ENCODE data around the gene MMD. TPM values are rescaled to one million over a fixed set of nuclear protein-coding genes. Genes with fewer than 3 reads are reported as not detected.

MMD gene
- polyA plus RNA-seq, 4 donors, result 4.0 to 12.5 (median 10.3) TPM

GRCh38 chr17:55363033-55363432 is 58.6 kb downstream of the MMD start:
- Histone ChIP-seq H3K36me3 (ENCODE audit: control insufficient read depth in 3 of 3, insufficient read depth in 2 of 3, low read depth in 1 of 3, low read length in 3 of 3) (no peaks in the 10 kb centered on the region), H3K27ac (ENCODE audit: low read depth in 1 of 3, low read length in 2 of 3) (no peak overlapping the region), H3K27me3 (ENCODE audit: control insufficient read depth in 3 of 3, insufficient read depth in 3 of 3, low read length in 3 of 3) (no peaks in the 10 kb centered on the region), H3K4me3 (ENCODE audit: low read depth in 1 of 3, low read length in 3 of 3) (no peak overlapping the region), H3K9me3 (ENCODE audit: control insufficient read depth in 2 of 2, insufficient read depth in 1 of 2, low read depth in 1 of 2, low read length in 1 of 2) (no peaks in the 10 kb centered on the region), H3K4me1 (ENCODE audit: control insufficient read depth in 3 of 3, insufficient read depth in 2 of 3, low read depth in 1 of 3, low read length in 2 of 3) (no peaks in the 10 kb centered on the region)
- DNase-seq, result no peak
- WGBS, 3 donors, result 67 to 85% (median 75%) methylated on average over 1 of the region's 1 CpG
- no peak for FAIRE-seq

- H3K36me3 ChIP-seq (ENCODE audit: control insufficient read depth in 3 of 3, insufficient read depth in 2 of 3, low read depth in 1 of 3, low read length in 3 of 3), result no peaks in the 10 kb centered on the region
- FAIRE-seq, result no peak
- no peaks in the 10 kb centered on the region for H3K27me3 ChIP-seq (ENCODE audit: control insufficient read depth in 3 of 3, insufficient read depth in 3 of 3, low read length in 3 of 3)
- no peaks in the 10 kb centered on the region for H3K4me1 ChIP-seq (ENCODE audit: control insufficient read depth in 3 of 3, insufficient read depth in 2 of 3, low read depth in 1 of 3, low read length in 2 of 3)
- no peaks in the 10 kb centered on the region for H3K9me3 ChIP-seq (ENCODE audit: control insufficient read depth in 2 of 2, insufficient read depth in 1 of 2, low read depth in 1 of 2, low read length in 1 of 2)
- no peak for DNase-seq
- H3K27ac ChIP-seq (ENCODE audit: low read depth in 1 of 3, low read length in 2 of 3), result no peak overlapping the region
- H3K4me3 ChIP-seq (ENCODE audit: low read depth in 1 of 3, low read length in 3 of 3), result no peak overlapping the region
These were observed 60.7 kb downstream of the MMD start for GRCh38 chr17:55360971-55361370.

- FAIRE-seq, result no peak
These were observed 65.0 kb downstream of the MMD start for GRCh38 chr17:55356434-55357328.

DNA sequence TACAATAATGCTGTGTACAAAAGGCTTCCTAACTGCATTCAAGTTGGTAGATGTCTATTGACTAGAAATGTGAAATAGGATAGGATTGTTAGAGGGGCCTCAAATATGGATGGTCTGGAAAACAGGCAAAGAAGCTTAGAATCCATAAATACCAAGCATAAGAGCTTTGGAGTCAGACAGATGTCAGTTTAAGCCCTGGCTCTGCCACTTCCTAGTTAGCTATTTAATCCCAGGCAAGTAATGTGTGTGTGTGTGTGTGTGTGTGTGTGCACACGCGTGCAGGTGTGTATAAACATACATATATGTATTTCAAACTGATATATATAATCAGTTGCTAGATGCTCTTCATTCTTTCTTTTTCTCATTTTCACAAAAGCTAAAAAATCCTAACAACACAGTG is 66.7 kb downstream of the MMD start:
- 93 to 97% (median 94%) methylated on average over 2 of the region's 2 CpGs for WGBS, 3 donors
- no peak overlapping the region for H3K27ac ChIP-seq (ENCODE audit: low read depth in 1 of 3, low read length in 2 of 3)
- no peaks in the 10 kb centered on the region for H3K27me3 ChIP-seq (ENCODE audit: control insufficient read depth in 3 of 3, insufficient read depth in 3 of 3, low read length in 3 of 3)
- no peaks in the 10 kb centered on the region for H3K4me1 ChIP-seq (ENCODE audit: control insufficient read depth in 3 of 3, insufficient read depth in 2 of 3, low read depth in 1 of 3, low read length in 2 of 3)
- DNase-seq, result no peak
- no peak for FAIRE-seq
- H3K4me3 ChIP-seq (ENCODE audit: low read depth in 1 of 3, low read length in 3 of 3), result no peak overlapping the region
- no peaks in the 10 kb centered on the region for H3K9me3 ChIP-seq (ENCODE audit: control insufficient read depth in 2 of 2, insufficient read depth in 1 of 2, low read depth in 1 of 2, low read length in 1 of 2)
- no peaks in the 10 kb centered on the region for H3K36me3 ChIP-seq (ENCODE audit: control insufficient read depth in 3 of 3, insufficient read depth in 2 of 3, low read depth in 1 of 3, low read length in 3 of 3)

More at GRCh38 chr17:55356434-55357328, 65.0 kb downstream of the MMD start:
- no peaks in the 10 kb centered on the region for H3K4me1 ChIP-seq (ENCODE audit: control insufficient read depth in 3 of 3, insufficient read depth in 2 of 3, low read depth in 1 of 3, low read length in 2 of 3)
- H3K9me3 ChIP-seq (ENCODE audit: control insufficient read depth in 2 of 2, insufficient read depth in 1 of 2, low read depth in 1 of 2, low read length in 1 of 2), result no peaks in the 10 kb centered on the region
- no peak overlapping the region for H3K4me3 ChIP-seq (ENCODE audit: low read depth in 1 of 3, low read length in 3 of 3)
- H3K27ac ChIP-seq (ENCODE audit: low read depth in 1 of 3, low read length in 2 of 3), result no peak overlapping the region
- H3K27me3 ChIP-seq (ENCODE audit: control insufficient read depth in 3 of 3, insufficient read depth in 3 of 3, low read length in 3 of 3), result no peaks in the 10 kb centered on the region
- no peaks in the 10 kb centered on the region for H3K36me3 ChIP-seq (ENCODE audit: control insufficient read depth in 3 of 3, insufficient read depth in 2 of 3, low read depth in 1 of 3, low read length in 3 of 3)
- DNase-seq, result peak; percentile 71 to 75
- WGBS, 3 donors, result 33 to 38% (median 37%) methylated on average over 3 of the region's 3 CpGs

GRCh38 chr17:55354010-55354409 is 67.6 kb downstream of the MMD start:
- DNase-seq, result no peak
- Histone ChIP-seq H3K4me1 (ENCODE audit: control insufficient read depth in 3 of 3, insufficient read depth in 2 of 3, low read depth in 1 of 3, low read length in 2 of 3) (no peaks in the 10 kb centered on the region), H3K36me3 (ENCODE audit: control insufficient read depth in 3 of 3, insufficient read depth in 2 of 3, low read depth in 1 of 3, low read length in 3 of 3) (no peaks in the 10 kb centered on the region), H3K27ac (ENCODE audit: low read depth in 1 of 3, low read length in 2 of 3) (no peak overlapping the region), H3K4me3 (ENCODE audit: low read depth in 1 of 3, low read length in 3 of 3) (no peak overlapping the region), H3K9me3 (ENCODE audit: control insufficient read depth in 2 of 2, insufficient read depth in 1 of 2, low read depth in 1 of 2, low read length in 1 of 2) (no peaks in the 10 kb centered on the region), H3K27me3 (ENCODE audit: control insufficient read depth in 3 of 3, insufficient read depth in 3 of 3, low read length in 3 of 3) (no peaks in the 10 kb centered on the region)
- FAIRE-seq, result no peak
- WGBS, 3 donors, result 74 to 81% (median 77%) methylated on average over 1 of the region's 1 CpG

DNA sequence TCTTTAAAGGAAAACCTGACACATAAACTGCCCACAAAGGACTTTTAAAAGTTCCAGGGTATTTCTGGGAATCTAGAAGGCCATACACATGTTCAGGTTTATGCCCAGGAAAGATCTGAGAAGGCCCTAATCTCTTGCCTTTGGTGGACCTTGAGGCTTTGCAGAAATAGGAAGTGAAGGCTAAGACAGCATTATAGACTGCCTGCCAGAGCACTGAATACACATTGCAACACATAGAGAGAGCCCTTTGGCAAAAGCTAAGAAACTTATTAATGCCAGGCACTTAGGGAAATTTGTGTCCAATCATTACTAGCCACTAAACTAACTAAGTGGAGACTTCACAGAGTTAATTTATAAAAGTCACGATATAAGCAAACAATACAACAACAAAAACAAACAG is 70.4 kb downstream of the MMD start:
- Histone ChIP-seq H3K4me3 (ENCODE audit: low read depth in 1 of 3, low read length in 3 of 3) (no peak overlapping the region), H3K27me3 (ENCODE audit: control insufficient read depth in 3 of 3, insufficient read depth in 3 of 3, low read length in 3 of 3) (peaks cover 0 to 4% (median 0%) of the 10 kb centered on the region in 3 donors), H3K4me1 (ENCODE audit: control insufficient read depth in 3 of 3, insufficient read depth in 2 of 3, low read depth in 1 of 3, low read length in 2 of 3) (no peaks in the 10 kb centered on the region), H3K9me3 (ENCODE audit: control insufficient read depth in 2 of 2, insufficient read depth in 1 of 2, low read depth in 1 of 2, low read length in 1 of 2) (peaks cover 0 to 5% of the 10 kb centered on the region in 2 donors), H3K27ac (ENCODE audit: low read depth in 1 of 3, low read length in 2 of 3) (no peak overlapping the region), H3K36me3 (ENCODE audit: control insufficient read depth in 3 of 3, insufficient read depth in 2 of 3, low read depth in 1 of 3, low read length in 3 of 3) (no peaks in the 10 kb centered on the region)
- DNase-seq, result no peak
- no peak for FAIRE-seq
- 90 to 93% (median 93%) methylated on average over 1 of the region's 1 CpG for WGBS, 3 donors

GRCh38 chr17:55350825-55351205 is 70.8 kb downstream of the MMD start:
- Histone ChIP-seq H3K27ac (ENCODE audit: low read depth in 1 of 3, low read length in 2 of 3) (no peak overlapping the region), H3K4me1 (ENCODE audit: control insufficient read depth in 3 of 3, insufficient read depth in 2 of 3, low read depth in 1 of 3, low read length in 2 of 3) (no peaks in the 10 kb centered on the region), H3K27me3 (ENCODE audit: control insufficient read depth in 3 of 3, insufficient read depth in 3 of 3, low read length in 3 of 3) (peaks cover 0 to 4% (median 0%) of the 10 kb centered on the region in 3 donors), H3K9me3 (ENCODE audit: control insufficient read depth in 2 of 2, insufficient read depth in 1 of 2, low read depth in 1 of 2, low read length in 1 of 2) (peaks cover 0 to 5% of the 10 kb centered on the region in 2 donors), H3K4me3 (ENCODE audit: low read depth in 1 of 3, low read length in 3 of 3) (no peak overlapping the region), H3K36me3 (ENCODE audit: control insufficient read depth in 3 of 3, insufficient read depth in 2 of 3, low read depth in 1 of 3, low read length in 3 of 3) (no peaks in the 10 kb centered on the region)
- WGBS, 3 donors, result 52 to 62% (median 56%) methylated on average over 2 of the region's 2 CpGs
- FAIRE-seq, result no peak
- DNase-seq, result no peak

DNA sequence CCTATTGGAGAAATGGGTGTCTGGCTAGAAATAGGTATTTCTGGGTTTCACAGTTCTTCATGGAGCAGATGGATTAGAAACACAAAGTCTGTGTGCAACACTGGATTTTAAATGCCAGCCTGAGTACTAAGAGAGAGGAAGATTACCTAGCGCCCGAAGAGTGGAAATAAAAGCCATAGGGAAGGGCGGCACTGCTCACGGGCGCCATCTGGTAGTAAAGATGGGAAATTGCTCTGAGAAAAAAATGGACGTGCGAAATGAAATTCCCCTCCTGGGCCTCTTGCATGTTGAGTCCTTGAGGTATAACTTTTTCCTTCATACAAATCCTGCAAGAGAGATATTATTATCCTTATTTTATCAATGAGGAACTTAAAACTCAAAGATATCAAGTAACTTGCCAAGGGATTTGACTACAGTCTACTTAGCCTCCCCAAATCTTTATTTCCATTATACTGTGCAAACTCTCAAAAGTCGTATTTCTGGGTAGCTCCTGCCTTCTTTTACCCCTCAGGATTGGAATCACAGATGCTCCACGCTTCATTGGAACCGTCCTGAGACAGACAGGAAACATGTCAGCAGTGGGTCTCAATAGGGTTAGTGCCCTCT is 72.8 kb downstream of the MMD start:
- peak; percentile 59 for FAIRE-seq
- peak; percentile 64 to 79 for DNase-seq
- H3K4me1 ChIP-seq (ENCODE audit: control insufficient read depth in 3 of 3, insufficient read depth in 2 of 3, low read depth in 1 of 3, low read length in 2 of 3), result no peaks in the 10 kb centered on the region
- H3K27me3 ChIP-seq (ENCODE audit: control insufficient read depth in 3 of 3, insufficient read depth in 3 of 3, low read length in 3 of 3), result peaks cover 0 to 4% (median 0%) of the 10 kb centered on the region in 3 donors
- peaks cover 0 to 5% of the 10 kb centered on the region in 2 donors for H3K9me3 ChIP-seq (ENCODE audit: control insufficient read depth in 2 of 2, insufficient read depth in 1 of 2, low read depth in 1 of 2, low read length in 1 of 2)
- no peak overlapping the region for H3K27ac ChIP-seq (ENCODE audit: low read depth in 1 of 3, low read length in 2 of 3)
- H3K36me3 ChIP-seq (ENCODE audit: control insufficient read depth in 3 of 3, insufficient read depth in 2 of 3, low read depth in 1 of 3, low read length in 3 of 3), result no peaks in the 10 kb centered on the region
- H3K4me3 ChIP-seq (ENCODE audit: low read depth in 1 of 3, low read length in 3 of 3), result no peak overlapping the region
- WGBS, 3 donors, result 16 to 19% (median 17%) methylated on average over 10 of the region's 10 CpGs
